GM12864 (cell line): ENCODE results near the gene KRT72.

ENCODE experiments used
- DNase-seq: peaks from one replicate; pipeline ENCODE4 v3.0.0-alpha.2; 2011; ENCODE audit warnings: low read depth
- H3K4me3 ChIP-seq: 2 replicates; pipeline ENCODE4 v1.5.1; 2011; ENCODE audit warnings: mild to moderate bottlenecking, low read depth, low read length, control low read depth
- CTCF ChIP-seq: IDR thresholded peaks from 2 replicates; pipeline ENCODE4 v1.5.1; 2011; ENCODE audit warnings: low read depth, mild to moderate bottlenecking, moderate library complexity, low read length, control low read depth, inconsistent platforms; ENCODE audit errors: missing control alignments

The KRT72 gene

GRCh38 chr12:52600941-52601481 lies at the start of gene KRT72:
Gene KRT72, minus strand, starts transcription at chr12:52601463. Its CDS starts 11 bp downstream, at chr12:52601452.
- no peak within 1 kb of the TSS for H3K4me3 ChIP-seq
- no peak for DNase-seq
- TF ChIP-seq CTCF = no peak

DNA sequence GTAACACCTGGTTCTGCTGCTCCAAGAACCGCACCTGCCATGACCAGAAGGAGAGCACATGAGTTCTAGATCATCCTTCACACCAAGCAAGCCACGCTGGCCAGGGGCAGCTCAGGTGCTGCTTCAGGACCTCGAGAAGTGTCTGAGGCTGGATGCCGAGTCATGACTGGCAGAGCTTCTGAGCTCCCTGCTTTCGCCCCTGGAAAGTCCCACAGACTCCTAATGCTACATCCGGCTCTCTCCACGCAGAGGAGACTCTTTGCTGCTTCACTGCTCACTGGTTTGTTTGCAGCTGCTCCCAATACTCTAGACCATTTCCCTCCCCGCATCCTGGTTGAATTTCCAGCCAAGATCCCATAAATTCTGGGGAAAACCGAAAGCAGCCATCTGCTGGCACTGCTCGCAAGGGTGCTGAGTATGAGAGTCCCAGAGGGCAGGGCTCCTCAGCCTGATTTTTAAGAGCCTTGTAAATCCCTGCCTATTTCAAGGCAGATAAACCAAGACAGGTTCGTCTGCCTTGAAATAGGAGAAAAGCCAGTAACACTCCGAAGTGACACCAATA lies 49.3 kb upstream of the KRT72 start:
- DNase-seq = no peak
- no peak overlapping the region for H3K4me3 ChIP-seq
- no peak for TF ChIP-seq CTCF

GRCh38 chr12:52649066-52649465 lies 47.8 kb upstream of the KRT72 start:
- H3K4me3 ChIP-seq = no peak overlapping the region
- DNase-seq = no peak
- TF ChIP-seq CTCF = no peak

- no peak for TF ChIP-seq CTCF
- DNase-seq = no peak
Measured at GRCh38 chr12:52648012-52648550, 46.8 kb upstream of the KRT72 start.

DNA sequence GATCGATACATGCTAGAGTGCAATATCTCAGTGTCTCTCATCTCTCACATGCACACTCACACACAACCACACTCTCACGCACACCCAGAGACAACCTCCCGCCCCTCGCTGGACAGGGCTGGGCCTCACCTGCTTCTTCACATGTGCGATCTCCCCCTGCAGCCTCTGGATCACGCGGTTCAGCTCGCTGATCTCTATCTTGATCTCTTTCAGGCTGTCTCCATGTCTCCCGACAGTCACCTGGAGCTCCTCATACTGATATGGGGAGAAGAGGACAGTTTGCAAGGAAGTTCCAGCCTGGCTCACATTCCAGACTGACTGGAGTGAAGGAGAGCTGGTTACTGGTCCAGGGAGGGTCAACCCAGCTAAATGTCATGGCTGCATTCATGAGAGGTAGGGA lies 46.3 kb upstream of the KRT72 start:
- H3K4me3 ChIP-seq = no peak overlapping the region
- no peak for DNase-seq
- no peak for TF ChIP-seq CTCF

More at GRCh38 chr12:52648012-52648550, 46.8 kb upstream of the KRT72 start:
- H3K4me3 ChIP-seq = no peak overlapping the region

- TF ChIP-seq CTCF = no peak
- no peak overlapping the region for H3K4me3 ChIP-seq
- DNase-seq = no peak
Measured at GRCh38 chr12:52646613-52647012, 45.4 kb upstream of the KRT72 start.

- no peak overlapping the region for H3K4me3 ChIP-seq
- DNase-seq = no peak
- no peak for TF ChIP-seq CTCF
Measured at GRCh38 chr12:52645982-52646381, 44.7 kb upstream of the KRT72 start.
